ENCODE measurements around the gene MORN1. TPM values are rescaled to one million over a fixed set of nuclear protein-coding genes. Genes with fewer than 3 reads are reported as not detected.

MORN1 gene
- total and polyA plus RNA-seq, 2 experiments from 2014 or later = 4.5 to 9.4 TPM

GRCh38 chr1:2415801-2416208, 24.5 kb upstream of the MORN1 start:
- H3K27me3 ChIP-seq = peaks cover 4% of the 10 kb centered on the region
- no peaks in the 10 kb centered on the region for H3K36me3 ChIP-seq (replicated peaks; ENCODE audit: insufficient read depth, low read depth)
- H3K4me3 ChIP-seq = no peak overlapping the region
- no peaks in the 10 kb centered on the region for H3K9me3 ChIP-seq (ENCODE audit: low read depth)
- peaks cover 14% of the 10 kb centered on the region for H3K79me2 ChIP-seq
- no peaks in the 10 kb centered on the region for H3K9me2 ChIP-seq (replicated peaks; ENCODE audit: insufficient read depth)
- DNase-seq (ENCODE audit: low spot score) = no peak
- TF ChIP-seq EZH2 (IDR thresholded peaks at IDR 0.05; ENCODE audit: borderline replicate concordance) = no peak
- TF ChIP-seq EZH2phosphoT487 (IDR thresholded peaks at IDR 0.05; ENCODE audit: low read depth, severe bottlenecking, unreplicated experiment) = no peak
- TF ChIP-seq, protein P1, sequence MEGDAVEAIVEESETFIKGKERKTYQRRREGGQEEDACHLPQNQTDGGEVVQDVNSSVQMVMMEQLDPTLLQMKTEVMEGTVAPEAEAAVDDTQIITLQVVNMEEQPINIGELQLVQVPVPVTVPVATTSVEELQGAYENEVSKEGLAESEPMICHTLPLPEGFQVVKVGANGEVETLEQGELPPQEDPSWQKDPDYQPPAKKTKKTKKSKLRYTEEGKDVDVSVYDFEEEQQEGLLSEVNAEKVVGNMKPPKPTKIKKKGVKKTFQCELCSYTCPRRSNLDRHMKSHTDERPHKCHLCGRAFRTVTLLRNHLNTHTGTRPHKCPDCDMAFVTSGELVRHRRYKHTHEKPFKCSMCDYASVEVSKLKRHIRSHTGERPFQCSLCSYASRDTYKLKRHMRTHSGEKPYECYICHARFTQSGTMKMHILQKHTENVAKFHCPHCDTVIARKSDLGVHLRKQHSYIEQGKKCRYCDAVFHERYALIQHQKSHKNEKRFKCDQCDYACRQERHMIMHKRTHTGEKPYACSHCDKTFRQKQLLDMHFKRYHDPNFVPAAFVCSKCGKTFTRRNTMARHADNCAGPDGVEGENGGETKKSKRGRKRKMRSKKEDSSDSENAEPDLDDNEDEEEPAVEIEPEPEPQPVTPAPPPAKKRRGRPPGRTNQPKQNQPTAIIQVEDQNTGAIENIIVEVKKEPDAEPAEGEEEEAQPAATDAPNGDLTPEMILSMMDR (IDR thresholded peaks at IDR 0.05; ENCODE audit: poor library complexity) = no peak
- WGBS (ENCODE audit: low lambda C conversion rate, missing lambda C conversion rate) = 87% methylated on average over 15 of the region's 19 CpGs
- peaks cover 22% of the 10 kb centered on the region for H3K4me1 ChIP-seq (ENCODE audit: insufficient read depth)
- no peak overlapping the region for H3K4me2 ChIP-seq
- H4K20me1 ChIP-seq (ENCODE audit: insufficient read depth, poor library complexity, severe bottlenecking) = no peaks in the 10 kb centered on the region
- H2AFZ ChIP-seq = no peak overlapping the region
- no peak overlapping the region for H3K27ac ChIP-seq

DNA sequence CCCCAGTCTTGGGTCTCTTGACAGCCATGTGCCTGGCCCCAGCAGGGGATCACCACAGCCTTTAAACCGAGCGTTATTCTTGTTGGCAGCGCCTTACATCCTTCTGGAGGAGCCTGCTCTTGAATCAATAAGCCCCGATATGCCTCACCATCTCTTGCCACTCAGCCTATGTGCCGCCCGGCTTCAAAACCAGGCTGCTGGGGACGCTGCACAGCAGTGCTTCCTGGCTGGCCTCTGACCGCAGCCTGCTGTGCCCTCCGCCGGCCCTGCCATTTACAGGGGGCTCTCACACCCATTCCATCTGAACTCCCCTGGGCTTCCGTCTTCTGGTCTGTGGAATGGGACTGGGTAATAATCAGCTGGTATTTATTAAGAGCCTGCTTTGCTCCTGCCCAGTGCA, 24.0 kb upstream of the MORN1 start:
- WGBS (ENCODE audit: low lambda C conversion rate, missing lambda C conversion rate) = 77% methylated on average over 11 of the region's 11 CpGs
- Histone ChIP-seq H3K27ac (no peak overlapping the region), H3K9me3 (ENCODE audit: low read depth) (no peaks in the 10 kb centered on the region), H3K36me3 (replicated peaks; ENCODE audit: insufficient read depth, low read depth) (no peaks in the 10 kb centered on the region), H3K4me3 (no peak overlapping the region), H3K4me2 (no peak overlapping the region), H3K27me3 (peaks cover 4% of the 10 kb centered on the region), H3K4me1 (ENCODE audit: insufficient read depth) (peaks cover 22% of the 10 kb centered on the region), H4K20me1 (ENCODE audit: insufficient read depth, poor library complexity, severe bottlenecking) (no peaks in the 10 kb centered on the region), H3K9me2 (replicated peaks; ENCODE audit: insufficient read depth) (no peaks in the 10 kb centered on the region), H3K79me2 (peaks cover 15% of the 10 kb centered on the region), H2AFZ (no peak overlapping the region)
- no peak for DNase-seq (ENCODE audit: low spot score)
- TF ChIP-seq EZH2phosphoT487 (IDR thresholded peaks at IDR 0.05; ENCODE audit: low read depth, severe bottlenecking, unreplicated experiment) = no peak
- TF ChIP-seq EZH2 (IDR thresholded peaks at IDR 0.05; ENCODE audit: borderline replicate concordance) = no peak
- TF ChIP-seq, protein P1 (IDR thresholded peaks at IDR 0.05; ENCODE audit: poor library complexity) = no peak

GRCh38 chr1:2414297-2414958, 23.1 kb upstream of the MORN1 start:
- no peak overlapping the region for H2AFZ ChIP-seq

More at GRCh38 chr1:2414297-2414958, 23.1 kb upstream of the MORN1 start:
- Histone ChIP-seq H3K9me2 (replicated peaks; ENCODE audit: insufficient read depth) (no peaks in the 10 kb centered on the region), H3K27me3 (peaks cover 4% of the 10 kb centered on the region), H3K4me1 (ENCODE audit: insufficient read depth) (peaks cover 22% of the 10 kb centered on the region), H3K4me3 (no peak overlapping the region), H4K20me1 (ENCODE audit: insufficient read depth, poor library complexity, severe bottlenecking) (no peaks in the 10 kb centered on the region), H3K9me3 (ENCODE audit: low read depth) (no peaks in the 10 kb centered on the region), H3K36me3 (replicated peaks; ENCODE audit: insufficient read depth, low read depth) (no peaks in the 10 kb centered on the region), H3K4me2 (peak overlapping the region; percentile 99), H3K79me2 (peaks cover 15% of the 10 kb centered on the region), H3K27ac (peak overlapping the region; percentile 99)
- DNase-seq (ENCODE audit: low spot score) = peak; percentile 86
- WGBS (ENCODE audit: low lambda C conversion rate, missing lambda C conversion rate) = 3% methylated on average over 24 of the region's 25 CpGs
- TF ChIP-seq EZH2 (IDR thresholded peaks at IDR 0.05; ENCODE audit: borderline replicate concordance) = no peak
- TF ChIP-seq, protein P1 (IDR thresholded peaks at IDR 0.05; ENCODE audit: poor library complexity) = peak; percentile 88

Measured in hepatocyte (in vitro differentiated cells).